SH-SY5Y (cell line): ENCODE results near the gene SSH3.

Experiments used
- GATA2 ChIP-seq: IDR thresholded peaks from 2 replicates; pipeline ENCODE4 v1.6.1; 2011; ENCODE audit warnings: mild to moderate bottlenecking, low read depth, low read length
- GATA3 ChIP-seq: IDR thresholded peaks from 2 replicates; pipeline ENCODE4 v1.6.1; 2011; ENCODE audit warnings: low read depth, mild to moderate bottlenecking, low read length, moderate library complexity

- TF ChIP-seq GATA3 (no peak), GATA2 (no peak)
Measured at GRCh38 chr11:67301951-67302516, 1.3 kb upstream of the SSH3 start.
